Activated CD4-positive, alpha-beta T cell treated with anti-CD3 and anti-CD28 coated beads, Interleukin-2, amount 50 U/mL, for 24 hours (primary cell): Measurements from ENCODE around the gene TRAT1.

Experiments used
- DNase-seq, 2 donors: peaks; one replicate each; pipeline ENCODE4 v3.0.0-alpha.2; 2020; ENCODE audit warnings: low read depth in 1 of 2, low spot score in 1 of 2

TRAT1 gene

GRCh38 chr3:108849075-108849474 is 26.5 kb downstream of the TRAT1 start:
- DNase-seq, result no peak

- DNase-seq, result no peak
These were observed 38.8 kb downstream of the TRAT1 start for GRCh38 chr3:108861401-108861800.

GRCh38 chr3:108862865-108863798 is 40.5 kb downstream of the TRAT1 start:
- DNase-seq, result no peak

GRCh38 chr3:108863799-108864135 is 41.2 kb downstream of the TRAT1 start:
- DNase-seq, result no peak

GRCh38 chr3:108877901-108878300 is 55.3 kb downstream of the TRAT1 start:
- no peak for DNase-seq

GRCh38 chr3:108879915-108880314 is 57.3 kb downstream of the TRAT1 start:
- DNase-seq, result no peak

GRCh38 chr3:108882762-108883161 is 60.2 kb downstream of the TRAT1 start:
- no peak for DNase-seq

GRCh38 chr3:108883373-108883772 is 60.8 kb downstream of the TRAT1 start:
- no peak for DNase-seq

GRCh38 chr3:108887121-108887520 is 64.5 kb downstream of the TRAT1 start:
- DNase-seq, result no peak

GRCh38 chr3:108887777-108888176 is 65.2 kb downstream of the TRAT1 start:
- no peak for DNase-seq

GRCh38 chr3:108891833-108892232 is 69.2 kb downstream of the TRAT1 start:
- no peak for DNase-seq

- DNase-seq, result no peak
These were observed 72.4 kb downstream of the TRAT1 start for GRCh38 chr3:108894981-108895380.

GRCh38 chr3:108897883-108898282 is 75.3 kb downstream of the TRAT1 start:
- no peak for DNase-seq

- no peak for DNase-seq
These were observed 76.9 kb downstream of the TRAT1 start for GRCh38 chr3:108899530-108899929.
